GM19372 (cell line): Measurements from ENCODE around the gene PIEZO2.

Experiments used
- ATAC-seq: cut with Tn5 transposase; IDR thresholded peaks from one replicate; pipeline ENCODE4 v1.9.1; 2021; ENCODE audit warnings: mild to moderate bottlenecking, low read depth, moderate library complexity; ENCODE audit not compliant: unreplicated experiment

PIEZO2 gene

GRCh38 chr18:10768221-10768620 lies 381.1 kb downstream of the PIEZO2 start:
- no peak for ATAC-seq

- ATAC-seq = no peak
These were observed 381.7 kb downstream of the PIEZO2 start for GRCh38 chr18:10767658-10768057.

GRCh38 chr18:10760986-10761385 lies 388.4 kb downstream of the PIEZO2 start:
- no peak for ATAC-seq

- no peak for ATAC-seq
These were observed 390.1 kb downstream of the PIEZO2 start for GRCh38 chr18:10759241-10759640.

- no peak for ATAC-seq
These were observed 391.4 kb downstream of the PIEZO2 start for GRCh38 chr18:10757946-10758345.

GRCh38 chr18:10757349-10757748 lies 392.0 kb downstream of the PIEZO2 start:
- no peak for ATAC-seq

GRCh38 chr18:10755855-10756254 lies 393.5 kb downstream of the PIEZO2 start:
- no peak for ATAC-seq

GRCh38 chr18:10754128-10754527 lies 395.2 kb downstream of the PIEZO2 start:
- ATAC-seq = no peak

GRCh38 chr18:10752382-10752781 lies 397.0 kb downstream of the PIEZO2 start:
- no peak for ATAC-seq

- ATAC-seq = no peak
These were observed 397.7 kb downstream of the PIEZO2 start for GRCh38 chr18:10751653-10752052.

- no peak for ATAC-seq
These were observed 399.0 kb downstream of the PIEZO2 start for GRCh38 chr18:10750191-10751035.

GRCh38 chr18:10748641-10749040 lies 400.7 kb downstream of the PIEZO2 start:
- ATAC-seq = no peak

- no peak for ATAC-seq
These were observed 403.4 kb downstream of the PIEZO2 start for GRCh38 chr18:10745971-10746370.

- no peak for ATAC-seq
These were observed 404.1 kb downstream of the PIEZO2 start for GRCh38 chr18:10745219-10745618.

- ATAC-seq = no peak
These were observed 405.6 kb downstream of the PIEZO2 start for GRCh38 chr18:10743766-10744165.

GRCh38 chr18:10739152-10739551 lies 410.2 kb downstream of the PIEZO2 start:
- no peak for ATAC-seq

- ATAC-seq = no peak
These were observed 412.4 kb downstream of the PIEZO2 start for GRCh38 chr18:10736984-10737383.

GRCh38 chr18:10732990-10733389 lies 416.4 kb downstream of the PIEZO2 start:
- ATAC-seq = no peak

GRCh38 chr18:10727477-10727876 lies 421.9 kb downstream of the PIEZO2 start:
- ATAC-seq = no peak

GRCh38 chr18:10726198-10727068 lies 422.9 kb downstream of the PIEZO2 start:
- no peak for ATAC-seq

GRCh38 chr18:10724666-10725065 lies 424.7 kb downstream of the PIEZO2 start:
- ATAC-seq = no peak
